Panc1 (cell line): ENCODE results near the gene INAVA.

Experiments
- CTCF ChIP-seq: fragments of 450-650 bp; IDR thresholded peaks from 2 replicates; pipeline ENCODE4 v1.5.1; 2017; ENCODE audit warnings: mild to moderate bottlenecking
- POLR2AphosphoS5 ChIP-seq: IDR thresholded peaks from 2 replicates; pipeline ENCODE4 v1.6.1; 2012; ENCODE audit warnings: mild to moderate bottlenecking, low read depth, low read length, moderate library complexity

- no peak for TF ChIP-seq POLR2AphosphoS5
- TF ChIP-seq CTCF = no peak
These were observed 28.9 kb downstream of the INAVA start for GRCh38 chr1:200923601-200924000.
